MM.1S (cell line): Measurements from ENCODE around the gene RPL21.

Source experiments
- CTCF ChIP-seq: fragments of 300-600 bp; sonication (generic); IDR thresholded peaks from 2 replicates; pipeline ENCODE4 v1.5.1; 2016; ENCODE audit warnings: antibody characterized with exemption, low read length, mixed read lengths
- EZH2 ChIP-seq: fragments of 300-600 bp; sonication (generic); optimal IDR thresholded peaks from 2 replicates; pipeline ENCODE3; 2017; ENCODE audit warnings: low read depth, mild to moderate bottlenecking, antibody characterized with exemption, low read length, mixed read lengths
- EZH2phosphoT487 ChIP-seq: fragments of 300-600 bp; sonication (generic); IDR thresholded peaks from 2 replicates; pipeline ENCODE4 v1.6.1; 2018; ENCODE audit warnings: antibody characterized with exemption, low read length

GRCh38 chr13:27276188-27276587, 24.8 kb downstream of the RPL21 start:
- TF ChIP-seq CTCF (no peak), EZH2 (no peak), EZH2phosphoT487 (no peak)
